Stomach smooth muscle (tissue), 2 donors: Measurements from ENCODE around the gene HIGD2A.

ENCODE experiments used
- H3K27ac ChIP-seq: one replicate; pipeline ENCODE4 v1.7.0; 2013; ENCODE audit warnings: mild to moderate bottlenecking, low read length, inconsistent platforms
- H3K27me3 ChIP-seq, 2 donors: one replicate each; pipeline ENCODE4 v1.7.0; 2013; ENCODE audit warnings: low read length in 2 of 2; ENCODE audit not compliant: insufficient read depth in 2 of 2, control insufficient read depth in 1 of 2
- H3K36me3 ChIP-seq, 2 donors: one replicate each; pipeline ENCODE4 v1.7.0; 2013; ENCODE audit warnings: low read length in 2 of 2; ENCODE audit not compliant: control insufficient read depth in 2 of 2, insufficient read depth in 2 of 2
- H3K4me1 ChIP-seq: one replicate; pipeline ENCODE4 v1.7.0; 2013; ENCODE audit warnings: low read length; ENCODE audit not compliant: control insufficient read depth, insufficient read depth
- H3K4me3 ChIP-seq, 2 donors: one replicate each; pipeline ENCODE4 v1.7.0; 2013; ENCODE audit warnings: low read length in 2 of 2
- H3K9ac ChIP-seq, 2 donors: one replicate each; pipeline ENCODE4 v1.7.0; 2013; ENCODE audit warnings: low read length in 2 of 2, mild to moderate bottlenecking in 1 of 2
- H3K9me3 ChIP-seq, 2 donors: one replicate each; pipeline ENCODE4 v1.7.0; 2013; ENCODE audit warnings: low read length in 2 of 2; ENCODE audit not compliant: control insufficient read depth in 2 of 2
- donor health status: healthy.
- donor health status: Pancreatic carcinoma.

The HIGD2A gene

GRCh38 chr5:176409765-176410164, 21.2 kb downstream of the HIGD2A start:
- H3K27me3 ChIP-seq, result no peaks in the 10 kb centered on the region
- peaks cover 15 to 22% of the 10 kb centered on the region in 2 donors for H3K36me3 ChIP-seq
- H3K27ac ChIP-seq, result no peak overlapping the region
- H3K9ac ChIP-seq, result no peak overlapping the region
- peaks cover 18% of the 10 kb centered on the region for H3K4me1 ChIP-seq
- H3K9me3 ChIP-seq, result no peaks in the 10 kb centered on the region
- no peak overlapping the region for H3K4me3 ChIP-seq

DNA sequence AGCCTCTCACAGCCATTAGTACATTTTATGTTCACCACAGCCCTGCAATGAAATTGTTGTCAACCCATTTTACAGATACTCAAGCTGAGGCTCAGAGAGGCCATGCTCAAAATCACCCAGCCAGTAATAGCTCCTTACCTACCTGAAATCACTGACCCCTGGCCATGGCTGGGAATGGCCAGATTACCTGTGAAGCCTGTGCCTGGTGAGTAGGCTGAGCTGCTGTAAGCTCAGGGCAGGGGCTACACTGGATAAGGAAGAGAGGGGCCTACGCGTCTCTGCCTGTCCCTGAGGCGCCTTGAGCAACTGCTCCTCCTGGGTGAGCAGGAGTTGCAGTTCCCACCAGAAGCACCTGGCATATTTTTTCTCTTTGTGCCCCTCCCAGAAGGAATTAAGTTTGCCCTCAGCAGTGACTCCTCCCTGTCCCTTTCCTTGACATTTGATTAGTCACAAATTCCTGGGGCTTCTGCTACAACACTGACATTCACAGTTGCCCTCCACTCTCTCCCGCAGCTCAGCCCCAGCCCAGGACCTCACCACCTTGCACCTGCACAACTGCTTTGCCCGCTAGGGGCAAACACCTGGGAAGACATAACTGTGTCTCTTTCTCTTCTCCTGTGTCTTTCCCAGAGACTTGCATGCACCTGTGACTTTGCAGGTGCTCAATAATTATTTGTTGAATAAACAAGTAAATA, 22.1 kb downstream of the HIGD2A start:
- H3K27ac ChIP-seq, result no peak overlapping the region
- H3K27me3 ChIP-seq, result no peaks in the 10 kb centered on the region
- no peak overlapping the region for H3K4me3 ChIP-seq
- H3K9me3 ChIP-seq, result no peaks in the 10 kb centered on the region
- H3K9ac ChIP-seq, result no peak overlapping the region
- H3K36me3 ChIP-seq, result peaks cover 15 to 20% of the 10 kb centered on the region in 2 donors
- peaks cover 27% of the 10 kb centered on the region for H3K4me1 ChIP-seq

DNA sequence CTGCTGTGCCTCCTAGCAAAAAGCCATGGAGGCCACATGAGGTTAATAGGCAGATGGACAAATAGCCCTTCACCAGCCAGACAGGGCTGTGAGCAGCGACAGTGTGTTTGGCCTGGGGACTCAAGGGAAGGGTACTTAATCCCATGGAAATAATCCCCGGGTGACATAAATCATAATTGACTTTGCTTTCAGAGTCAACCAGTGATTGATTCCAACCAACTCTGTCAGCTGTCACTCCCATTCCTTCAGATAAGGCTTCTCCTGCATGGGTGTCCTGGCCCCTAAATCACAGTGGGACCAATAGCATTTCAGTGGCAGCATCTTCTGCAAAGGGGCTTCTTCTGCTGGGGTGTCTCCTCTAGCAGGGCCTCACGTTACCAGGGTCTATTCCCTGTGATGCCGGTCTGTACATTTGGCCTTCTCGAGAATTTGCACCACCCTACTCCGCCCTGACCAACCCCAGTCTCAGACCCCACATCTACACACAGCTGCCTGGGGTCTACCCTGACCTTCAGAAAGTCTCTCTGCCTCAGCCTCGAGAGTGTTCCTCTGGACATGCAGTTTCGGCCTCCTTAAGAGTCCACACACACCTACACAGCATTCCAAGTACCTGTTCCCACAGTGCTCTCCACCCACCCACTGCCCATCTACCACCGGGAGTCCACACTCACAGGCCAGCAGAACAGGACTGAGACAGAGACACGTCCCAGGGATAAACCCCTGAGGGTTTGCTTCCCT, 24.1 kb downstream of the HIGD2A start:
- H3K4me1 ChIP-seq, result peaks cover 36% of the 10 kb centered on the region
- H3K4me3 ChIP-seq, result no peak overlapping the region
- H3K9me3 ChIP-seq, result no peaks in the 10 kb centered on the region
- peaks cover 9 to 11% of the 10 kb centered on the region in 2 donors for H3K36me3 ChIP-seq
- H3K27ac ChIP-seq, result peak overlapping the region; percentile 6
- no peaks in the 10 kb centered on the region for H3K27me3 ChIP-seq
- H3K9ac ChIP-seq, result no peak overlapping the region

DNA sequence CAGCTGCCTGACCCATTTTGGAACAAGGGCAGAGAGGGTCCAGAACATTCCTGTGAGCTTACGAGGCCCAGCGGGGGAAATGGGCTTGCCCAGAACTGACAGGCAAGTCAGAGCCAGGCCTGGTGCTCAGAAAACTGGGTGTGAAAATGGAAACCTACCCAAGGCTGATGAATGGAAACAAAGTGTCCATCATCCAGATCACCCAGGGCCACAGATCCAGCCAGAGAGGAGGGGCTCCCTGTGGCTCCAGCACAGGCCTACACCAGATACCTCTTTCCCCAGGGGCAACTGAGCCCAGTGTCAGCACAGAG, 24.7 kb downstream of the HIGD2A start:
- no peak overlapping the region for H3K4me3 ChIP-seq
- peaks cover 36% of the 10 kb centered on the region for H3K4me1 ChIP-seq
- peak overlapping the region in 1 of 2 donors; percentile 29 for H3K9ac ChIP-seq

DNA sequence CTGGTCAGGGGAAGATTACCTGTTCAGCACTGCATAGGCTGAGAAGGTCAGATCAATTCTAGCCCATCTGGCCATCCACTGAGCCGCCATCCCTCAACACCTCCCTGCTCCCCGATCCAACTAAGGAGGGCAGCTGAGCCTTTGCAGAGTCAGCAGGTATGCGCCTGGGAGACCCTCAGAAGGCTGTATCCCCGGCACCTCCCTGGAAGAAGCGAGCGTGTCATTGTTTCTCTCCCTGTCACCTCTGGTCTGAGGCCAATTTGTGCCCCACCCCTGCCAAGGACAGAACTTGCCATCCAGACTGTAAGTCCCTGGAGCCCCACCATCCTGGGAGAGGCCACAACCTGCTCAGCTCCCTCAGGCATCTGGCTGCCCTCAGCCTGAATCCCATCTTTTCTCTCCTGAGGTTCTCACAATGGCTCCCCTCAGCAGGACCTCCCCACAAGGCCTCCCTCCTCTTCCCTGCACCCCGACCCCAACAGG, 25.2 kb downstream of the HIGD2A start:
- peak overlapping the region in 1 of 2 donors; percentile 29 for H3K4me3 ChIP-seq
- peak overlapping the region; percentile 6 for H3K27ac ChIP-seq
- peaks cover 36% of the 10 kb centered on the region for H3K4me1 ChIP-seq

More for the DNA sequence above, 24.7 kb downstream of the HIGD2A start:
- Histone ChIP-seq H3K36me3 (peaks cover 9% of the 10 kb centered on the region in 2 donors), H3K27ac (peak overlapping the region; percentile 6), H3K9me3 (no peaks in the 10 kb centered on the region), H3K27me3 (no peaks in the 10 kb centered on the region)

DNA sequence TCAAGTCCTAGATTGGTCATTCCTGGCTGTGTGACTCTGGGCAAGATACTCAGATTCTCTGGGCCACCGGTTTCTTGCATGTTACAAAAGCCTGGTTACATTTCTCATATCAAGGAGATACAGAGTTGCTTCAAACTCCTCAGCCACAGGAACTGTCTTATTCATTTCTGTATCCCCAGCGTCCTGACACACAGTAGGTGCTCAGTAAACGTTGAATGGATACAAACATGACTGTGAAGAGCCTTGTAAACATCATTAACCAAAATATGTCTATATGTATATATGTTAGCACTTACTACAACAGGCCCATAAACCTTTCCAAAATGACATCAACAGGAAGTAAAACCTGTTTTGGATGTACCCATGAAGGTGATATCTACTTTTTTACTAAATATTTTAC, 26.2 kb downstream of the HIGD2A start:
- no peaks in the 10 kb centered on the region for H3K27me3 ChIP-seq
- peaks cover 5 to 8% of the 10 kb centered on the region in 2 donors for H3K36me3 ChIP-seq
- H3K9me3 ChIP-seq, result no peaks in the 10 kb centered on the region
- peaks cover 36% of the 10 kb centered on the region for H3K4me1 ChIP-seq
- H3K4me3 ChIP-seq, result peak overlapping the region; percentile 87 to 89
- H3K27ac ChIP-seq, result no peak overlapping the region
- H3K9ac ChIP-seq, result peak overlapping the region; percentile 87 to 91

More for the DNA sequence above, 25.2 kb downstream of the HIGD2A start:
- Histone ChIP-seq H3K27me3 (no peaks in the 10 kb centered on the region), H3K9ac (peak overlapping the region in 1 of 2 donors; percentile 13), H3K36me3 (peaks cover 9% of the 10 kb centered on the region in 2 donors), H3K9me3 (no peaks in the 10 kb centered on the region)

DNA sequence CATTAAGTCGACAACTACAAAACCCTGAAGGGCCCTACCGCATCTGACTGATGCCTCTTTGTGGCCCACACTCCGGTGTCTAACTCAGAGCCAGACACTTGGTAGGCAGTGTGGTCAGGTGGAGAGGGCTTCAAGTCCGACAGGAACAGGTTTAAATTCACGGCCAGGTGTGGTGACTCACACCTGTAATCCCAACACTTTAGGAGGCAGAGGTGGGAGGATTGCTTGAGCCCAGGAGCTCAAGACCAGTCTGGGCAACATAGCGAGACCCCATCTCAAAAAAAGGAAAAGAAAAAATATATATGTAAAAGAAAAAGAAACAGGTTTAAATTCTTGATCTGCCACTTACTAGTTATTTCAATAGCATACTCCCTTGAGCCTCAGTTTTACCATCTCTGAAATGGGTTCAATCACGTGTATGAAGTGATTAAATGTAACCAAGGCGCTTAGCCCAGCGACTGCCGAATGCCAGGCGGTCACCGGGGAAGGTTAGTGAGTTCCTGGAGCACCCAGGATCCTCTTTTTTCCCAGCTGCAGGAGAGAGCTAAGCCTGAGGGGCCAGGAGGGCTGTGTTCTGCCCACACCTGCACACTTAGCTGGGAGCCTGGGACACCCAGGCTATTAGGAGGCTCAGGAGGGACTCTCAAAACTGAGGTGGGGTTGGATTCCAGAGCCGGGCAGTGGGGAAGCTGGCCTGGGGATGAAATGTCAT, 26.8 kb downstream of the HIGD2A start:
- H3K4me3 ChIP-seq, result peak overlapping the region; percentile 87 to 89
- no peaks in the 10 kb centered on the region for H3K27me3 ChIP-seq
- H3K9ac ChIP-seq, result peak overlapping the region; percentile 87 to 91
- peak overlapping the region; percentile 80 for H3K27ac ChIP-seq
- peaks cover 36% of the 10 kb centered on the region for H3K4me1 ChIP-seq
- H3K9me3 ChIP-seq, result no peaks in the 10 kb centered on the region
- peaks cover 0 to under 1% of the 10 kb centered on the region in 2 donors for H3K36me3 ChIP-seq

GRCh38 chr5:176415952-176416924, 27.7 kb downstream of the HIGD2A start, which contains the start of gene CLTB:
CLTB (minus strand) TSS chr5:176416539; CDS start chr5:176416363, 176 bp downstream.
- peak within 1 kb of the TSS; percentile 87 to 91 for H3K9ac ChIP-seq
- H3K27ac ChIP-seq, result peak within 1 kb of the TSS; percentile 80
- H3K4me1 ChIP-seq, result peaks cover 36% of the 10 kb centered on the region
- no peaks in the 10 kb centered on the region for H3K9me3 ChIP-seq
- no peaks in the 10 kb centered on the region for H3K36me3 ChIP-seq
- peak within 1 kb of the TSS; percentile 87 to 89 for H3K4me3 ChIP-seq
- no peaks in the 10 kb centered on the region for H3K27me3 ChIP-seq

GRCh38 chr5:176416965-176417364, 28.4 kb downstream of the HIGD2A start:
- no peaks in the 10 kb centered on the region for H3K27me3 ChIP-seq
- peak overlapping the region; percentile 11 to 79 for H3K9ac ChIP-seq
- no peaks in the 10 kb centered on the region for H3K9me3 ChIP-seq
- peak overlapping the region; percentile 4 to 89 for H3K4me3 ChIP-seq
- H3K36me3 ChIP-seq, result no peaks in the 10 kb centered on the region
- H3K4me1 ChIP-seq, result peaks cover 36% of the 10 kb centered on the region
- peak overlapping the region; percentile 66 for H3K27ac ChIP-seq

DNA sequence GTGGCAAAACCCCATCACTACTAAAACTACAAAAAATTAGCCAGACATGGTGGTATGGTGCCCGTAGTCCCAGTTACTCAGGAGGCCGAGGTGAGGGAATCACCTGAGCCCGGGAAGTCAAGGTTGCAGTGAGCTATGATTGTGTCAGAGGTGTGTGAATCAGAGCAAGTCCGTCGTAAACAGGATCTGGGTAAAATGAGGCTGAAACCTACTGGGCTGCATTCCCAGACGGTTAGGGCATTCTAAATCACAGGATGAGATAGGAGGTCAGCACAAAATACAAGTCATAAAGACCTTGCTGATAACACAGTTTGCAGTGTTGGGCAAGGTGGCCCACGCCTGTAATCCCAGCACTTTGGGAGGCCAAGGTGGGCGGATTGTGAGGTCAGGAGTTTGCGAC, 29.7 kb downstream of the HIGD2A start:
- no peaks in the 10 kb centered on the region for H3K9me3 ChIP-seq
- no peak overlapping the region for H3K9ac ChIP-seq
- no peaks in the 10 kb centered on the region for H3K36me3 ChIP-seq
- H3K4me1 ChIP-seq, result peaks cover 32% of the 10 kb centered on the region
- H3K27ac ChIP-seq, result no peak overlapping the region
- no peak overlapping the region for H3K4me3 ChIP-seq
- no peaks in the 10 kb centered on the region for H3K27me3 ChIP-seq
